HepG2 (cell line): ENCODE data around the gene RAD51C. TPM values are rescaled to one million over a fixed set of nuclear protein-coding genes. Genes with fewer than 3 reads are reported as not detected.

Experiments used
- AKAP8 ChIP-seq: sonication (generic); formaldehyde crosslinking; IDR thresholded peaks from 2 replicates; pipeline ENCODE4 v1.5.1; 2020; ENCODE audit warnings: mild to moderate bottlenecking, missing genetic modification reagents
- ARNT2 ChIP-seq: sonication (generic); formaldehyde crosslinking; IDR thresholded peaks from 2 replicates; pipeline ENCODE4 v1.8.0; 2022; ENCODE audit warnings: mild to moderate bottlenecking, low read depth, missing genetic modification reagents, moderate library complexity
- CEBPZ ChIP-seq: IDR thresholded peaks from 2 replicates; pipeline ENCODE4 v1.6.1; 2012; ENCODE audit warnings: low read length, improper control_type of control experiment
- E2F5 ChIP-seq: sonication (generic); formaldehyde crosslinking; conservative IDR thresholded peaks from 2 replicates; pipeline ENCODE4 v1.4.0; 2020; ENCODE audit warnings: missing genetic modification reagents
- FOXK2 ChIP-seq: fragments of 450-650 bp; IDR thresholded peaks from 2 replicates; pipeline ENCODE4 v1.6.1; 2016
- GPN1 ChIP-seq: sonication (generic); formaldehyde crosslinking; IDR thresholded peaks from 2 replicates; pipeline ENCODE4 v1.5.1; 2020; ENCODE audit warnings: missing genetic modification reagents, borderline replicate concordance
- KLF6 ChIP-seq: IDR thresholded peaks from 2 replicates; pipeline ENCODE4 v1.8.0; 2016; ENCODE audit warnings: missing biosample characterization, missing genetic modification reagents
- MAF1 ChIP-seq: sonication (generic); formaldehyde crosslinking; IDR thresholded peaks from 2 replicates; pipeline ENCODE4 v1.5.0; 2020; ENCODE audit warnings: missing genetic modification reagents, borderline replicate concordance
- MAZ ChIP-seq, 2 experiments: sonication (generic) in 1 of 2; formaldehyde crosslinking in 1 of 2; IDR thresholded peaks; 2 replicates each; pipeline versions ENCODE4 v1.5.0 to v1.6.1; 2012 to 2020; ENCODE audit warnings: low read depth in 2 of 2, mild to moderate bottlenecking in 2 of 2, borderline replicate concordance in 1 of 2, improper control_type of control experiment in 1 of 2, low read length in 1 of 2, missing genetic modification reagents in 1 of 2, moderate library complexity in 1 of 2
- MED1 ChIP-seq: sonication (generic); formaldehyde crosslinking; IDR thresholded peaks from 2 replicates; pipeline ENCODE4 v1.4.0; 2020; ENCODE audit warnings: missing genetic modification reagents
- MXD1 ChIP-seq: sonication (generic); formaldehyde crosslinking; IDR thresholded peaks from 2 replicates; pipeline ENCODE4 v1.4.0; 2020; ENCODE audit warnings: mild to moderate bottlenecking, missing genetic modification reagents
- NCOA1 ChIP-seq: sonication (generic); formaldehyde crosslinking; IDR thresholded peaks from 2 replicates; pipeline ENCODE4 v1.9.0; 2021; ENCODE audit warnings: missing genetic modification reagents
- PRDM15 ChIP-seq: sonication (generic); formaldehyde crosslinking; IDR thresholded peaks from 2 replicates; pipeline ENCODE4 v1.4.0; 2020; ENCODE audit warnings: missing genetic modification reagents
- RXRB ChIP-seq: IDR thresholded peaks from 2 replicates; pipeline ENCODE4 v1.6.1; 2016; ENCODE audit warnings: borderline replicate concordance, missing genetic modification reagents, missing compliant biosample characterization
- TBL1XR1 ChIP-seq: fragments of 150-350 bp; IDR thresholded peaks from 2 replicates; pipeline ENCODE4 v1.6.1; 2014; ENCODE audit warnings: borderline replicate concordance, low read length; ENCODE audit not compliant: partially characterized antibody
- TRAFD1 ChIP-seq: sonication (generic); formaldehyde crosslinking; IDR thresholded peaks from 2 replicates; pipeline ENCODE4 v1.5.1; 2020; ENCODE audit warnings: missing genetic modification reagents, mild to moderate bottlenecking, borderline replicate concordance
- ZFP36L2 ChIP-seq: sonication (generic); formaldehyde crosslinking; IDR thresholded peaks from 2 replicates; pipeline ENCODE4 v1.4.0; 2020; ENCODE audit warnings: missing genetic modification reagents
- ZMYM2 ChIP-seq: sonication (generic); formaldehyde crosslinking; IDR thresholded peaks from 2 replicates; pipeline ENCODE4 v1.8.0; 2022; ENCODE audit warnings: mild to moderate bottlenecking, missing genetic modification reagents
- ZNF557 ChIP-seq: sonication (generic); formaldehyde crosslinking; IDR thresholded peaks from 2 replicates; pipeline ENCODE4 v1.4.0; 2020; ENCODE audit warnings: missing genetic modification reagents
- ZNF605 ChIP-seq: sonication (generic); formaldehyde crosslinking; IDR thresholded peaks from 2 replicates; pipeline ENCODE4 v1.8.0; 2022; ENCODE audit warnings: mild to moderate bottlenecking, missing genetic modification reagents
- ZNF766 ChIP-seq: sonication (generic); formaldehyde crosslinking; IDR thresholded peaks from 2 replicates; pipeline ENCODE4 v1.5.0; 2020; ENCODE audit warnings: missing genetic modification reagents, borderline replicate concordance
- polyA plus RNA-seq, 8 experiments: library from polyadenylated mRNA; depleted of rRNA in 3 of 8; stranded (reverse) in 7 of 8; unstranded in 1 of 8; fragments of >200 nt; fragmentation: Illumina TruSeq in 4 of 8; extraction: Trizol in 4 of 8; gene quantifications; 2 replicates each; pipeline versions ENCODE4 v1.2.1 to v1.2.3, GENCODE V29; 2011 to 2016; ENCODE audit warnings: low read depth in 4 of 8, missing spikeins in 1 of 8, mixed read lengths in 1 of 8; ENCODE audit not compliant: insufficient read depth in 1 of 8
- total RNA-seq, 5 experiments: library from RNA; depleted of rRNA; stranded (reverse); fragments of >200 nt; fragmentation: Illumina TruSeq; extraction: Trizol; gene quantifications; 2 replicates each; pipeline ENCODE4 v1.2.3, GENCODE V29; 2016; ENCODE audit warnings: low read depth in 1 of 5

Gene RAD51C
- total and polyA plus RNA-seq, 2 of the 13 experiments (the other 11 are each of a cell fraction or from before 2014, with no cell fraction given), result 38.5 to 106 TPM

- peak; percentile 25; the same call in 1 of the 2 replicates for TF ChIP-seq MED1
- TF ChIP-seq ARNT2, result no peak
- no peak for TF ChIP-seq MXD1 (CRISPR knock-in tag)
- TF ChIP-seq E2F5 (CRISPR knock-in tag), result no peak
- TF ChIP-seq PRDM15 (CRISPR knock-in tag), result no peak
- no peak for TF ChIP-seq ZFP36L2
- no peak for TF ChIP-seq ZNF766 (CRISPR knock-in tag)
- no peak for TF ChIP-seq ZNF557 (CRISPR knock-in tag)
- TF ChIP-seq MAZ (IDR thresholded peaks at IDR 0.05; ENCODE audit: borderline replicate concordance, low read depth, low read length), result no peak
- TF ChIP-seq MAZ (CRISPR knock-in tag; IDR thresholded peaks at IDR 0.05; ENCODE audit: low read depth), result no peak
- no peak for TF ChIP-seq TRAFD1 (CRISPR knock-in tag)
- no peak for TF ChIP-seq ZMYM2 (CRISPR knock-in tag)
- TF ChIP-seq TBL1XR1, result peak; percentile 54
- TF ChIP-seq ZNF605, result no peak
- TF ChIP-seq GPN1 (CRISPR knock-in tag), result no peak
- no peak for TF ChIP-seq NCOA1 (CRISPR knock-in tag)
- no peak for TF ChIP-seq AKAP8
- TF ChIP-seq CEBPZ, result no peak
- no peak for TF ChIP-seq MAF1 (CRISPR knock-in tag)
- TF ChIP-seq KLF6 (CRISPR knock-in tag), result 0 out of 2 replicates have a peak, but pooled peaks have one; percentile 51
- 0 out of 2 replicates have a peak, but pooled peaks have one; percentile 25 for TF ChIP-seq RXRB (CRISPR knock-in tag)
- TF ChIP-seq FOXK2, result no peak
These were observed 48.8 kb downstream of the RAD51C start (continued) for GRCh38 chr17:58741121-58741625.
